ENCODE results near the gene LTC4S.

LTC4S gene

GRCh38 chr5:179812135-179812825 lies 18.5 kb downstream of the LTC4S start:
- no peak for DNase-seq

GRCh38 chr5:179812997-179813607 lies 19.3 kb downstream of the LTC4S start:
- no peak for DNase-seq

GRCh38 chr5:179814090-179814489 lies 20.3 kb downstream of the LTC4S start:
- no peak for DNase-seq

- DNase-seq: no peak
Observed at GRCh38 chr5:179815491-179816249, 21.9 kb downstream of the LTC4S start.

GRCh38 chr5:179816401-179816795 lies 22.6 kb downstream of the LTC4S start:
- no peak for DNase-seq

- DNase-seq: no peak
Observed at GRCh38 chr5:179816796-179817469, 23.1 kb downstream of the LTC4S start.

- DNase-seq: no peak
Observed at GRCh38 chr5:179817470-179817840, 23.7 kb downstream of the LTC4S start.

GRCh38 chr5:179817890-179818745 lies 24.3 kb downstream of the LTC4S start:
- DNase-seq: no peak

- DNase-seq: no peak
Observed at GRCh38 chr5:179818746-179819295, 25.0 kb downstream of the LTC4S start.

GRCh38 chr5:179819296-179820126 lies 25.7 kb downstream of the LTC4S start:
- no peak for DNase-seq

GRCh38 chr5:179820127-179820482 lies 26.3 kb downstream of the LTC4S start:
- no peak for DNase-seq

- peak; percentile 64 for DNase-seq
Observed at GRCh38 chr5:179820483-179821297, 26.9 kb downstream of the LTC4S start, which contains the start of gene SQSTM1. Gene SQSTM1 (plus strand): TSS chr5:179820905. CDS start chr5:179820937, 32 bp downstream.

GRCh38 chr5:179821298-179822058 lies 27.7 kb downstream of the LTC4S start:
- DNase-seq: peak; percentile 14

GRCh38 chr5:179822059-179822432 lies 28.3 kb downstream of the LTC4S start:
- no peak for DNase-seq

- DNase-seq: no peak
Observed at GRCh38 chr5:179822444-179822990, 28.7 kb downstream of the LTC4S start.

- no peak for DNase-seq
Observed at GRCh38 chr5:179823937-179824744, 30.4 kb downstream of the LTC4S start.

GRCh38 chr5:179824745-179825112 lies 30.9 kb downstream of the LTC4S start:
- no peak for DNase-seq

GRCh38 chr5:179825655-179826182 lies 31.9 kb downstream of the LTC4S start:
- DNase-seq: no peak

Data from NCI-H2107 (cell line).